K562 (cell line): ENCODE measurements around the gene CNTN5. TPM values are rescaled to one million over a fixed set of nuclear protein-coding genes. Genes with fewer than 3 reads are reported as not detected.

Source experiments
- CTCFL ChIP-seq: IDR thresholded peaks from 2 replicates; pipeline ENCODE4 v1.6.1; 2011; ENCODE audit warnings: borderline replicate concordance, low read depth, mild to moderate bottlenecking, moderate library complexity, low read length; ENCODE audit not compliant: insufficient read depth, poor library complexity, severe bottlenecking
- POLR2AphosphoS2 ChIP-seq: IDR thresholded peaks from 2 replicates; pipeline ENCODE4 v1.6.1; 2012; ENCODE audit warnings: low read length, improper control_type of control experiment
- RFX5 ChIP-seq: IDR thresholded peaks from 2 replicates; pipeline ENCODE4 v1.6.1; 2011; ENCODE audit warnings: low read depth, mild to moderate bottlenecking, improper control_type of control experiment, low read length
- ZBTB2 ChIP-seq: fragments of 450-650 bp; IDR thresholded peaks from 2 replicates; pipeline ENCODE4 v1.6.1; 2016; ENCODE audit warnings: antibody characterized with exemption
- ZNF174 ChIP-seq: fragments of 250-450 bp; sonication (Bioruptor Pico); IDR thresholded peaks from 2 replicates; pipeline ENCODE4 v1.4.0; 2020; ENCODE audit warnings: mild to moderate bottlenecking
- ZNF395 ChIP-seq: fragments of 200-800 bp; sonication (Bioruptor generic); IDR thresholded peaks from 2 replicates; pipeline ENCODE4 v1.6.1; 2017; ENCODE audit warnings: missing genetic modification characterization, missing compliant biosample characterization
- polyA plus RNA-seq, 8 experiments: library from polyadenylated mRNA; depleted of rRNA in 4 of 8; stranded (reverse) in 5 of 8; unstranded in 3 of 8; fragments of >200 nt; fragmentation: Nextera tagmentation in 2 of 8; fragmentation: Illumina TruSeq in 1 of 8; extraction: Ambion mirVana in 2 of 8; extraction: Trizol in 1 of 8; gene quantifications; 2 replicates each; pipeline versions ENCODE4 v1.2.1 to v1.2.3, GENCODE V29; 2011 to 2014; ENCODE audit warnings: inconsistent platforms in 1 of 8, missing spikeins in 1 of 8
- total RNA-seq, 7 experiments: library from RNA; depleted of rRNA in 6 of 7; stranded (reverse); fragments of >200 nt in 6 of 7; fragmentation: Illumina TruSeq in 2 of 7; extraction: Trizol in 2 of 7; gene quantifications; 2 replicates each; pipeline versions ENCODE4 v1.2.1 to v1.2.3, GENCODE V29; 2011 to 2021; ENCODE audit warnings: low replicate concordance in 1 of 7
- TF ChIP-seq, protein P1 (sequence below): fragments of 450-650 bp; formaldehyde crosslinking; IDR thresholded peaks from 2 replicates; pipeline ENCODE4 v1.4.0; 2020; ENCODE audit warnings: mild to moderate bottlenecking, moderate library complexity
- TF ChIP-seq, protein P2 (sequence below): fragments of 450-650 bp; formaldehyde crosslinking; IDR thresholded peaks from 2 replicates; pipeline ENCODE4 v1.4.0; 2022; ENCODE audit warnings: missing genetic modification characterization

CNTN5 gene
- total and polyA plus RNA-seq, 9 of the 15 experiments (the other 6 are each of a cell fraction or from before 2014, with no cell fraction given) = 0.03 TPM; not detected in 8

DNA sequence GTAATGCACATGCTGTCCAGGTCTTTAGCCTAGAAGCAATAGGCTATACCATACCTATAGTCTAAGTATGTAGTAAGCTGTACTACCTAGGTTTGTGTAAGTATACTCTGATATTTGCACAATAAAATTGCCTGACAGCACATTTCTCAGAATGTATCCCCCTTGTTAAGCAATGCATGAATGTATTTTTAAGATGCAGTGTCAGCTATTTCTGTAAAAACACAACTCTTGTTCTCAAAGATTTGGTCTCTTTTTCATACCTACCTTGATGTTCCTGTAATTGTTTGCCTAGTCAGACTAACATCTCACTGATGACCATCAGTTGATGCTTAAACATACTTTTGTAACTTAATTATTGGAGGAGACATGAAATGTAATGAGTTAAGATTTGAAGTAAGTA lies 619.9 kb downstream of the CNTN5 start (continued):
- TF ChIP-seq CTCFL = no peak
- TF ChIP-seq ZBTB2 = no peak
- no peak for TF ChIP-seq POLR2AphosphoS2
- TF ChIP-seq ZNF395 (CRISPR knock-in tag) = no peak
- no peak for TF ChIP-seq ZNF174 (CRISPR knock-in tag)
- TF ChIP-seq RFX5 = no peak
- TF ChIP-seq, protein P1, sequence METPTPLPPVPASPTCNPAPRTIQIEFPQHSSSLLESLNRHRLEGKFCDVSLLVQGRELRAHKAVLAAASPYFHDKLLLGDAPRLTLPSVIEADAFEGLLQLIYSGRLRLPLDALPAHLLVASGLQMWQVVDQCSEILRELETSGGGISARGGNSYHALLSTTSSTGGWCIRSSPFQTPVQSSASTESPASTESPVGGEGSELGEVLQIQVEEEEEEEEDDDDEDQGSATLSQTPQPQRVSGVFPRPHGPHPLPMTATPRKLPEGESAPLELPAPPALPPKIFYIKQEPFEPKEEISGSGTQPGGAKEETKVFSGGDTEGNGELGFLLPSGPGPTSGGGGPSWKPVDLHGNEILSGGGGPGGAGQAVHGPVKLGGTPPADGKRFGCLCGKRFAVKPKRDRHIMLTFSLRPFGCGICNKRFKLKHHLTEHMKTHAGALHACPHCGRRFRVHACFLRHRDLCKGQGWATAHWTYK (CRISPR knock-in tag) = no peak
- TF ChIP-seq, protein P2, sequence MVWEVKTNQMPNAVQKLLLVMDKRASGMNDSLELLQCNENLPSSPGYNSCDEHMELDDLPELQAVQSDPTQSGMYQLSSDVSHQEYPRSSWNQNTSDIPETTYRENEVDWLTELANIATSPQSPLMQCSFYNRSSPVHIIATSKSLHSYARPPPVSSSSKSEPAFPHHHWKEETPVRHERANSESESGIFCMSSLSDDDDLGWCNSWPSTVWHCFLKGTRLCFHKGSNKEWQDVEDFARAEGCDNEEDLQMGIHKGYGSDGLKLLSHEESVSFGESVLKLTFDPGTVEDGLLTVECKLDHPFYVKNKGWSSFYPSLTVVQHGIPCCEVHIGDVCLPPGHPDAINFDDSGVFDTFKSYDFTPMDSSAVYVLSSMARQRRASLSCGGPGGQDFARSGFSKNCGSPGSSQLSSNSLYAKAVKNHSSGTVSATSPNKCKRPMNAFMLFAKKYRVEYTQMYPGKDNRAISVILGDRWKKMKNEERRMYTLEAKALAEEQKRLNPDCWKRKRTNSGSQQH (CRISPR knock-in tag) = no peak
